Measurements from ENCODE around the gene COQ8B.

GRCh38 chr19:40717880-40718773 lies 1.4 kb upstream of the COQ8B start:
- TF ChIP-seq POLR2AphosphoS5 (IDR thresholded peaks at IDR 0.05) (no peak), CTCF (IDR thresholded peaks at IDR 0.05) (no peak)

All from sigmoid colon (tissue), 4 donors.